Muscle of arm (tissue), 12 donors: ENCODE data around the gene AMER2. TPM values are rescaled to one million over a fixed set of nuclear protein-coding genes. Genes with fewer than 3 reads are reported as not detected.

ENCODE experiments used
- DNase-seq: peaks from one replicate; pipeline ENCODE4 v3.0.0-alpha.2; 2013
- polyA plus RNA-seq, 12 donors: library from polyadenylated mRNA; unstranded; fragments of 120-200 nt; gene quantifications; one replicate each; pipeline ENCODE4 v1.2.1, GENCODE V29; 2013; ENCODE audit not compliant: insufficient read length in 12 of 12

Gene AMER2
- polyA plus RNA-seq, 12 donors: 0.03 to 0.37 (median 0.08) TPM; not detected in 2

DNA sequence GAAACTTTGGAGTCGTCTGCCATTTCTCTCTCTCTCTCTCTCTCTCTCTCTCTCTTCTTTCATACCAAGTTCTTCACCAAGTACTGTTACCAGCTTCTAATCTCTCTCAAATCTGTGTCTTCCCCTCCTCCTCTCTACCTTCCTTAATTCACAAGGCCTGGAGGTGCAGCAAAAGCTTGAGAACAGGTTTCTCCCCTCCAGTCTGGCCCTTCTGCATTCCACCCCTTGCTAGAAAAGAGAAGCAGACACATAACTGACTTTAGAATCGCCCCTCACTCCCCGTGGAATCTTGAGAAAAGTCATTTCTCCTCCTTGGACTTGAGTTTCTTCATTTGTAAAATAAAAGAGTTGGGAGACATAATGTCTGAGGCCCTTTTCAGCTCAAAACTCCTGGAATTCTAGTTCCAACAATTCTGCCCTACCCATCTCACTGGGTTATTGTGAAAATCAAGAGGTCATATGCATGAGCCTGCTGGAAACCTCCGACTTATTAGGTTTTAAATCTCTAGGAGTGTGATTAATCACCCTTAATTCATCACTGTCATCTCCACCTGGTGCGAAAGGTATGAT is 20.4 kb downstream of the AMER2 start:
- no peak for DNase-seq

DNA sequence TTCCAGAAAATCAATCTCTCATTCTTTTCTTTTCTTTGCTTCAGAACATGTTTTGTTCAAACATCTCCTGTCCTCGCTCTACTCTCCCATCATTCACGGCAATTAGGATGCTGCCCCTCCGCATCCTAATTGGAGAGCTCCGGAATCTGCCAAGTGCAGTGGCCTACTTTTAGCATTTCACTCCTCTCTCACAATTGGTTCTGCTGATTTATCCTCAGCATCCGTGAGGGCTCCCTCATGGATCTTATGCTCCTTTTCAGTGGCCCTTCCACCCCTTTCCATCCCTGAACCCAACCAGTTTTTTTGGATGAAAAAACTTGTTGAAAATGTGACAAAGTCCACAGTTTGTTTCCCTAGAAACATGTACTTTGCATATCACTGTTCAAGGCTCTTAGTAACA is 22.4 kb downstream of the AMER2 start:
- DNase-seq: no peak

DNA sequence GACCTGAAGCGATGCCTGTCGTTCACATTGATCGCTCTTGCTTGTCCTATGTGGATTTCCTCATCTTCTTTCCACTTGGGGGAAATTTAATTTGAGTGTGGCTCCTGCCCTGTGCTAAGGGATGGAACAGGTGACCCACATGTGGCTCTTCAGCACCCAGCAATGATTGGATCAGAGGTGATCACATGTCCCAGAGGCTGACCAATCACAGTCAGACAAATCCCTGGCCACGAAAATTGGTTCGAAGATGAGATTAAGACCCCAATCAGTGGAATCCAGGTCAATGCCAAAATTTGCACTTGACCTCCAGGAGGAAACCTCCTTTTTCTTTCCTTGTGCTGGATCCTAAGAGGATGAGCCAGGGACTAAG is 23.7 kb downstream of the AMER2 start:
- no peak for DNase-seq

DNA sequence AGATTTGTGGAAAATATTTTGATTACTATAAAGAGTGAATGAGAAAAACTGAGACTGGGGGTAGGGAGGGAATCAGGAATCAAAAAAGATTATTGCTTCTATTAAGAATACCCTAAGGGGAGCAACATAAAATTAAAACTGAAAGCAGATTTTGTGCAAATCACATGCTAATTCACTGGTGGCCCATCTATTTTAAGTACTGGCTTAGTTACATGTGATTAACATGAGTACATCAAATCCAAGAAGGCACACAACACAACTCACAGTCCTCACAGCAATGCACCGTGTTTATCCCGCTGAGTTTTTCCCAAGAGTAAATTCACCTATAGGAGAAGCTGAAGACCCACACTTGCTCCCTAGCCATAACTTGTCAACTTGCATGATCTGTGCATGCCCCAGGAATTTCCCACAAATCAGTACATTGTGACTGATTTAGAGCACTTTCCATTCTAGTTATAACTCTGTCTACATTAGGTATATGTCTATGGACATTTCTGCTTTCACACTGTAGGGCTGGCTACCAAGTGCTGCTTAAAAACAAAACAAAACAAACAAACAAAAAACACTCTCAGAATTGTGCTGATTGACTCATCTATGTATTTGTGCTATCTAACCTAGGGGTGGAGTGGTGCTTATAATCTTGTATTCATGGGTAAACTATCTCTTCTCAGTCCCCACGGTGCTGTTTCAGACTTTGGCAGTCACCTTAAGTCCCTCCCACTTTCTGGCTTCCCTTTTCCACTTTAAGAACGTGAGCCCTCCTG is 24.3 kb downstream of the AMER2 start:
- no peak for DNase-seq

DNA sequence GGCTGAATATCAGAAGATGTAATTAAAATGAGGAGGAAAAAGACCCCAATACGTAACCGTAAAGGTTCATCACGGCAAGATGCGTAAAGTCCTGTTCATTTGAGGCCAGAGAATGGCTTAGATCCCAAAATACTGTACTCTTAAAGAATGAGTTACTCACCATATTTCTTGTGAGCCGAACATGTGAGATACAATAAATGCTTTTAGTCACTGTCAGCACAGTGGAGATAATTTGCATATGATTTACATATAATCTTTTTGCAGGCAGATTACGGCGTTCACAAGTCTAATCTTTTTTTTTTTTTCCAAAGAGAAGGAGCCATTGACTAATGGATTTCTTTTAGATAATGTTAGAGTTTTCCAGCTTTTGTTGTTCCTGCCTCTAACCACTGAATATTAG is 28.4 kb downstream of the AMER2 start:
- no peak for DNase-seq

DNA sequence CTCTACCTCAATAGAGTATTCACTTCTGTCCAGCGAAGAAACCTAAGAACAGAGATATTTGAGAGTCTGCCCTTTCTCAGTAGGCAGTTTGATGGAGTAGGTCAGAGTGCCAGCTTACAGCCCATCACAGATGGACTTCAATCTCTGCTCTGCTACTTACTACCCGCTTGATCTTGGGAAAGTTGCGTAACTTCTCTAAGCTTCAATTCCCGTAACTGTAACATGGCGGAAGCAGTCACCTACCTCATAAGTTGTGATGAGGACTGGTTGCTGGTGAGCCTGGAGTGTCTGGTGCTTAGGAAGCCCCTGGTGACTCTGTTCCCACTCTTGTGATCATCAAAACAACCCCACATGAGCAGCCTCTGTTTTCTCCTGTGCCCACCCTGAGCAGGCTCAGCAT is 31.0 kb downstream of the AMER2 start:
- DNase-seq: no peak

DNA sequence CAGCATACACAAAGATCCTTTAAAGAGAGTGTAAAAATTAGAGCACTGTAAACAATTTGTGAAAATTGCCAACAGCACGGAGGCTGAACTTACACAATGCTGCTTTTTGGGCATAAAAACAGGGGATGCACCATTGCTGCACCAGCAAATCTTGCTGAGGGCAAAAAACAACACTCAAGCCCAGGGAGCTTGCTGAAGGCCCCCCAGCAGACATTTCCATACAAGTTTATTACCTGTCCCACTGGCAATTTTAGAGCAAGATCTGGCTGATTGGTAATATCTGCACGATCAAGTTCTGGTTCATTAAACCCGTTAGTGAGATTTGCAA is 34.3 kb downstream of the AMER2 start:
- no peak for DNase-seq

DNA sequence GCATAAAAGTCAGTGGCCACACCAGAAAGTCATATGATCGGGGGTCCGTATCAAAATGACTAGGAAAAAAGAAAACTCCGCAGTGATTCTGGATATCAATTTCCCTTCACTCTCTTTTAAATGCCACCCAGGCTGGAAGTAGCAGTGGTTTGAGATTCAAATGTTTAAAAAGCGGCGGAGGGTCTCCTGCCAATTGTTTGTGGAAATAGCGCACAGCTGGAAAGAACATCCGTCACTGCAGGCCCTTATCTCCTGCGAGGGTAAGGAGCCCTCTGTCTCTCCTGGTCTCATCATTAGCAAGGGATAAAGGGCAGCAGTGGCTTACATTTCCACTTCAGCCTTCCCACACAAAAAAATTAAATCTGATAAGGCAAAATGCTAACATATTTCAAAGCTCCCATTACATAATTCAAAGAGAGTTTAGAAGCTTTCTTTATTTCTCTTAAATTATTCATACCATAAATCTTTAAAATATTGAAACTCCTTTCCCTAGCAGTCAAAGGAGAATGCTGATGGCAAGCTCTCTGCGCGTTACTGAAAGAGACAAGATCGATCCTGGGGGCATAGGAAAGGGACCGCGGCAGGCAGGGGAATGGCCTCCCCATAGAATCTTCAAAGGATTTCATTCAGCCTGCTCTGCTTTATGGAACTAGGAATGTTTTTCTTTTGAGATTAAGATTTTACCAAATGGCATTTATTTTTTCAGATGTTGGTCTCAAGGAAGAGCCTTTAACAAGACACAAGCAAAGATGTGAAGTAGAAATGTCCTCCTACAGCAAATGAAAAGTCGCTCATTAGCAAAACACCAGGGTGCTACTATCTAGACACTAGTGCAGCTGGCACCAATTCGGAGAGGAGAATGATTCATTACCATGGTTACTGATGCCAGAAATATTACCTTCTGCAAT is 35.0 kb downstream of the AMER2 start:
- no peak for DNase-seq

DNA sequence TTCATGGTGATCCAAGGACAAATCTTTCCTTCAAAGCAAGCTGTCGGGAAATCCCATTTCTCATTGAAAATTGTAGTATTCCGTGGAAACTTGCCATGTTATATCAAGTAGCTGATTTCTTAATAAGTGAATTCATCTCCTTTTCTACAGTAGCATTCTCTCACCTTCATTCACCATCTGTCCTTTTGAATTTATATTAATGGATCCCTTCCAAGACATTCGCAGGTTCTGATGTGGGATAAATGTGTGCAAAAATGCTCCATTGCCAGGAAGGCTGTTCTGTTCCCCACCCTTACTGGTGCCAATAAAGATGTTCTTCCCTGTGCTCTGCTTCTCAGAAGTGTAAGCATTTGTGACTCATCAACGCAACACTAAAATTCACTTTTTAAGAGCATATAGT is 36.2 kb downstream of the AMER2 start:
- DNase-seq: no peak

DNA sequence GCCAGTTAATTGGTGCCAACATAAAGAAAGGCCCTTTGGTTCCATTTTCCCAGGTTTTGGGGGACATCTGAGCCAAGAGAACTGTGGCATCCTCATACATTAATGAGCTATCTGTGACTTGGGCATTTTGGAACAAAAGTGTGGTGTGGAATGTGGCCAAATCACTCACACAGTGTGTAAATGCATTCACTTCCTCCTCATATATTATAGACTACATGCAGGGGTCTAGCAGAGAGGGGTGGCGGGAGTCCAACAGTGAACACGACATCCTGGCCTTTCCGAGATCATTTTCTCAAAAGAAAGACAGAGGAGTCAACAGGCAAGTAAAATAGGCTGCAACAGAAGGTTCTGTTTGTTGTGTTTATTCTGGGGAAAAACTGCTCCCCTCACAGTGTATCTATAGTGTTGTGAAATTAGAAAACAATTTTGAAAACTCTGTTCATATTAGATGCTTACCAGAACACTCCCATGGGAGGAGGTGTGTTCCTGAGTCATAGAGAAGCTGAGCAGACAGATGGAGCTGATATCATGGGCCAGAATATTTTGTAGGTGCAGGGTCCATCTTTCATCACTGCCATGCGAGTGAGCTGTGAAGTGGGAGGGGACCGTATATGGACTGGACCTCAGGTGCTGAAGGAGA is 39.2 kb downstream of the AMER2 start:
- DNase-seq: no peak

DNA sequence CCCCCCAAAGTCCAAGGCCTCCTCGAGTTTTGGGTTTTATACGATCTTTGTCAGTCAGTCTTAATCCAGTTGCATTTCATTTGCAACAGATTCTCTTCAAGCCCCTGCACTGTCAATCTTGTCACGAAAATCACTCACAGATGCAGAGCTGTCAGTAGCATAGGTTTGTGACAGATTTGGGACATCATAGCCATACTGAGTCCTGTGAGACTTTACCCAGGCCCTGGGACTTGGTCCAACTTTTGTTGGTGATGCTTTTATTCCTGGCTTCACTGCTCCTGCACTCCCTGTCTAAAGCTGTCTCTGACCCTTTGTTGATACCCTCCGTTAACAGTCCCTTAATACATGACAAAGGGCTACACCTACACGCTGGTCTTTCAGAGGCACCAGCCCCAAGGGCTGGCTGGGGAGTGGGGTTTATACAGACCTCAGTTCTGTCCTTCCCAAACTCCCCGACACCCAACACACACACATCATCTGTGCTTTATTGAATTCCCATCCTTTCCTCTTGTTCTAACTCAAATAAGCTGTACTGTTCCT is 40.1 kb downstream of the AMER2 start:
- DNase-seq: no peak

DNA sequence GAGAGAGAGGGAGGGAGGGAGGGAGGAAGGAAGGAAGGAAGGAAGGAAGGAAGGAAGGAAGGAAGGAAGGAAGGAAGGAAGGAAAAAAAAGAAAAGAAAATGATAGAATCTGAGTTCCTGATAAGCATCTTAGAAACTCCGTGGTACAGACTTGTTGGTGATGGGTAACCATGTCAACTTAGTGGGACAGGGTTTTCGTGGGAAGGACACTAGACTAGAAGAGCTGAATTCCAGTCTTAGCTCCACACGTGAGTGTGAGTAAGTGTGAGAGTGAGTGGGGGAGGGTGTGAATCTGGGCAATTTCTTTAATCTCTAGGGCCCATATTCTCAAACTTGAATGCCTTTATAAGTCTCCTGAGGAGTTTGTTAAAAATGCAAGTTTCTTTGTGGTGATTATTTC is 41.1 kb downstream of the AMER2 start:
- no peak for DNase-seq

DNA sequence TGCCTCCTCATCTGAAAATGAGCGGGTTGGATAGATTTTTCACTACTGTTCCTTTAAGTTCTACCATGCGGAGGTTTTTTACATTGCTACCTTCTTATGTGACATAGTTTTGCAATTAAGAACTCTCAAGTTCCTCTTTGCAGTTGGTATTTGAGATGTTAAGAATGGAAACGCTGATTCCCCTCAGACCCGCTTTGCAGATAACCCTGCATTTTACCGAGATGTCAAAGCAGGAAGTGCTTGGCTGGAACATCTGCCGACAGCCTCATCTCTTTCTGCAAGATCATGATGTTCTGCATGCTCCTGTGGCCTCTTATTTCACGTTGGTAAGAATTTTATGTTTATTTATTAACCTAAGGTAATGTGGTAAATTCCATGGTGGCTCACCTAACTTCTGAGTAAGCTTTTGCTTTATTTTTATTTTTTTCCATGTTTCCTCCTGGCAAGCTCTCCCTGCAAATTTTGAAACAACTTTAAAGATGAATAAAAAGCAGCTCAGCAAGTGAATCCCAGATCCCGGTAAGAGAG is 53.6 kb downstream of the AMER2 start:
- no peak for DNase-seq

DNA sequence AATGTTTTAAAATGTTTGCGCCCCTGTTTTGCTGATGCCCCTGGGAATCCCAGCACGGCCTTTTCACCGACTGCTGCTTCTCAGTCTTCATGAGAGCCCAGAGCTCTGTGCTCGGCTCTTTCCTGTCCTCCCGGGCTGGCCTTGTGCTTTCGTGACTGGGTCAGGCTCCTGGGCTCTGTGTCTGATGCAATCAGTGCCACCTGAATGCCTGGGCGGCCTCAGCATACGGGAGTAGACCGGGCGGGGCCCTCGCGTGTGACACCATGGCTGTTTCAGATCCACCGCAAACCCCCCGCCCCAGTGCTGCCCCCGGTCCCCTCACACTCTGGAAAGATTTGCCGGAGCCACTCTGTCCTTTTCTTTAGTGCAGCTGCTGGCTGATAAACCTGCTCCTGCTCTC is 54.8 kb downstream of the AMER2 start:
- no peak for DNase-seq

DNA sequence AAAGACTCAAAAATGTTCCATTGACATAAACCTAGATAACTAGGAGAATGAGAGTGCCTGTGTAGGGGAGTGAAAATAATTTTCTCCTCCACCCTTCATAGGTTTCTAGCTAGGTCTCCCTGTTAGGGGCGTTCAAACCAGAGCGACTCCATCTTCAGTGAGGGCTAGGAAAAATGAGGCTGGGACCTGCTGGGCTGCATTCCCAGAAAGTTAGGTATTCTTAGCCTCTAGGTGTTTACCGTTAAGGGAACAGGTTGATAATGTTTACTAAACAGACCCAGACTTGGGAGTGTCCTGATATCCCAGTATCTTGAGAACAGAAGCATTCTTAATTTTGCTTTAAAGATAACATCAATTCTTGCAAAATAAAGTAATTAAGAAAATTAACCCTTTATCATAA is 56.0 kb downstream of the AMER2 start:
- no peak for DNase-seq

DNA sequence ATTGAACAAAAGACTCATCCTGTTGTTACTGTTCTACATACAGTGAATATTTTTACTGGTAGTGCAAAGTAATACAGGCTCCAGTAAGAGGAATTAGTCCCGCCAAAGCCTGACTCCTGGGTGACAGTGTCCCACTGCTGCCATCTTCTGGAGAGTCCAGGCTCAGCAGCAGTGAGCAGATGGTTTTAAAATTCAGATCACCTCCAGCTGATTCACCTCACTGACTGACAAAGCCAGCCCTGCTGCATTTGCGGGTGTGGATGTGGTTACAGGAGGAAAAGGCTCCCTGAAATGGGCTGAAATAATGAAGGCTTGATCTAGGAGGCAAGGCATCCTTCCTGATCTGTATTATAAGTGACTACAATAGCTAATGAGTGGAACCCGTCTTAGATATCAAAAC is 57.9 kb downstream of the AMER2 start:
- peak; percentile 80 for DNase-seq

DNA sequence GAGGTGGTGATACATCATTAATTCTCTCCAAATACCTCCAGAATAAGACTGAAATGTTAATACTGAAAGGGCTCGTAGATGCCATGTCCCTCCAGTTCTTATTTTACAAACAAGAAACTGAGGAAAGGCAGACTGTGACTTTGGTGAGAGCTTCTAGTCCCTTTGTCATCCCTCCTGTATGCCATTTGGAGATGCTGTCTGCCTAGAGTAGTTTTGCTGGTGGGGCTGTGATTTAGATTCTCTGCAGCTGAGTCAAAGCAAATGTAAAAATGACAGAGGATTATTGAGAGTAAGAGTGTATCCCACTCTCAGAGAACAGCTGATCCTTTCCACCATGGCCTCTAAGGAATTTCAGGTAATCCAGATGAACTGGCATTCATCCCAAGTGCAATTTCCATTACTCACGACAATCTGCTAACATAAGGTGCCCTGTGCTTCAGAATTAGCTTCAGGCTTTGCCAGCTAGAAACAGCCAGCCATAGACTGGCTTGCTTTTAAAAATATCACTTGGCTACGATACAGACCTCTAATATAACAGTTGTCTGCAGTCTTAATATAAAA is 59.3 kb downstream of the AMER2 start:
- DNase-seq: no peak
